ENCODE results near the gene NRG3.

Gene NRG3

DNA sequence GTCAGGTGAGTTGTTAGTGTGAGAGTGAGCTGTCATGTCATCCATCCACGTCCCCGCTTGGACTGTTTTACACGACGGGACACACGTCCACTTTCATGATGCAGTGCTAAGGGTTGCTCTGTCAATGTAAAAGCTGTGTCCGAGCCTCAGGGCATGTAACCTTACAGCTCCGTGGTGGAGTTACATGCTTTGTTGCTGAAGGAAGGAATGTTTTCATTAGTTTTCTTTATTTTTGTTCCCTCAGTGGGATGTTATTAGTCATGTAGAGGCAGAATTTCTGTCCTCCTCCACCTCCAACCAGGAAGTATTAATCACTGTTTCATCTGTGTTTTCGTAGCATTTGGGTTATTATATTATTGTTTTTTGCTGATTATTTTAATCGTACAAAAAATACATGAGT lies 88.6 kb downstream of the NRG3 start:
- no peaks in the 10 kb centered on the region for H3K36me3 ChIP-seq (ENCODE audit: control insufficient read depth, insufficient read depth, low read length, severe bottlenecking)
- DNase-seq (ENCODE audit: low read depth), result no peak

DNA sequence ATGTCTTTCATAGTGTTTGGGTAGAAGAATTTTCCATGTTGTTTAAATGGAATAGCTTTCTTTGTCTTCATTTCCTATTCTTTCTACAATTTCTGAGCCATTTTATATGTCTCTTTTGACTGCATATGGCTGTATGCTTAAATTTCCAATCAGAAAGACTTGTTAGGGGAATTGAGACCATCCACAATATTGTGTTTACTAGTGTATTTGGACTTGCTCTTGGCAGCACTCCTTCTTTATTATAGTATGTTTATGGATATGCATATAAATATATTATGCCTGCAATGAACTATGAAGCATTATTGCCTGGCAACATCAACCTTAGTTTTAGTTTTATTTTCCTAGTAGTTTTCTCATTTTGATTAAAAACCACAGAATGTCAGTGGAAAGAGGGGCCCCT lies 92.7 kb downstream of the NRG3 start:
- H3K4me3 ChIP-seq (ENCODE audit: low read length), result no peak overlapping the region
- H3K4me1 ChIP-seq (ENCODE audit: control insufficient read depth, insufficient read depth, low read length), result no peaks in the 10 kb centered on the region
- H3K36me3 ChIP-seq (ENCODE audit: control insufficient read depth, insufficient read depth, low read length, severe bottlenecking), result no peaks in the 10 kb centered on the region
- H3K27me3 ChIP-seq (replicated peaks; ENCODE audit: control insufficient read depth, insufficient read depth, low read length), result no peaks in the 10 kb centered on the region
- no peak for DNase-seq (ENCODE audit: low read depth)
- peaks cover 12% of the 10 kb centered on the region for H3K9me3 ChIP-seq (ENCODE audit: control insufficient read depth, low read length)
- no peak overlapping the region for H3K9ac ChIP-seq (ENCODE audit: low read length)

More for the DNA sequence above, 88.6 kb downstream of the NRG3 start:
- Histone ChIP-seq H3K9me3 (ENCODE audit: control insufficient read depth, low read length) (no peaks in the 10 kb centered on the region), H3K9ac (ENCODE audit: low read length) (no peak overlapping the region), H3K4me3 (ENCODE audit: low read length) (no peak overlapping the region), H3K27me3 (replicated peaks; ENCODE audit: control insufficient read depth, insufficient read depth, low read length) (no peaks in the 10 kb centered on the region), H3K4me1 (ENCODE audit: control insufficient read depth, insufficient read depth, low read length) (no peaks in the 10 kb centered on the region)

DNA sequence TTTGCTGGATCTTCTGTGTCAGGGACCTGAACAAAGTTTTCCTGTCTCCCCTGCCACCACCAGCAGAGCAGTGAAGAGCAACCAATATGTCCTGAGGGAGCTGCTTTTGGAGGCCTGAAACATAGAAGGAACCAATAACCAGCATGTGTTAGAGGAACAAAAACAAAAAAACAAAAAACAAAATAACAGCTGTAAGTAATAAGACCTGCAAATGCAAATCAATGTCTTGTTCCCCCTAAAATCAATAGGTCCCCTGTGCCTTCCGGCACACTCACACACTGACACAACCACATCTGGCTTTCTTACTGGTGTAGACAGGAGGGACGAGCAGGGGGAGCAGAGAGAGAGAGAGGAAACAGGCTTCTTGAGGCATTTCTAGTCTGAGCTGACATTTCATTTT lies 94.1 kb downstream of the NRG3 start:
- Histone ChIP-seq H3K9ac (ENCODE audit: low read length) (no peak overlapping the region), H3K9me3 (ENCODE audit: control insufficient read depth, low read length) (peaks cover 12% of the 10 kb centered on the region), H3K36me3 (ENCODE audit: control insufficient read depth, insufficient read depth, low read length, severe bottlenecking) (no peaks in the 10 kb centered on the region), H3K4me3 (ENCODE audit: low read length) (no peak overlapping the region), H3K27me3 (replicated peaks; ENCODE audit: control insufficient read depth, insufficient read depth, low read length) (no peaks in the 10 kb centered on the region), H3K4me1 (ENCODE audit: control insufficient read depth, insufficient read depth, low read length) (no peaks in the 10 kb centered on the region)
- no peak for DNase-seq (ENCODE audit: low read depth)

DNA sequence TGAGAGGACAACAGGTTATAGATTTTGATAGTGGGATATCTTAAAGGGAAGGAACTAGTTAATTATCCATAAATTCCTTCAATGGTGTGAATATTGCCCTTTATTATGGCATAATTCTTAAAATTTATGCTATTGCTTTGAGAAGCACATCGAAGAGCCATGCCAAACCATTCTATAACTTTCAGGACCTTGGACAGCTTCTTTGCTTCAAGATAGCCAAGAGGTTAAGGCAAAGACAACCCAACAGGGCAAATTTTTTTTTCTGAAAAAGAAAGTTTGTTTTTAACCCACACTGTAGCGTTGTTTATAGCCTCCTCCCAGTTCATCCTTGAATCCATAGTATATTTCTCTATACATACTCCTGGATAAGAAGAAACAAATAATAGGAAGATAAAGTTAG lies 103.2 kb downstream of the NRG3 start:
- H3K4me1 ChIP-seq (ENCODE audit: control insufficient read depth, insufficient read depth, low read length), result no peaks in the 10 kb centered on the region
- DNase-seq (ENCODE audit: low read depth), result peak; percentile 6
- H3K9me3 ChIP-seq (ENCODE audit: control insufficient read depth, low read length), result no peaks in the 10 kb centered on the region
- no peaks in the 10 kb centered on the region for H3K27me3 ChIP-seq (replicated peaks; ENCODE audit: control insufficient read depth, insufficient read depth, low read length)
- H3K36me3 ChIP-seq (ENCODE audit: control insufficient read depth, insufficient read depth, low read length, severe bottlenecking), result no peaks in the 10 kb centered on the region
- H3K4me3 ChIP-seq (ENCODE audit: low read length), result no peak overlapping the region
- no peak overlapping the region for H3K9ac ChIP-seq (ENCODE audit: low read length)

DNA sequence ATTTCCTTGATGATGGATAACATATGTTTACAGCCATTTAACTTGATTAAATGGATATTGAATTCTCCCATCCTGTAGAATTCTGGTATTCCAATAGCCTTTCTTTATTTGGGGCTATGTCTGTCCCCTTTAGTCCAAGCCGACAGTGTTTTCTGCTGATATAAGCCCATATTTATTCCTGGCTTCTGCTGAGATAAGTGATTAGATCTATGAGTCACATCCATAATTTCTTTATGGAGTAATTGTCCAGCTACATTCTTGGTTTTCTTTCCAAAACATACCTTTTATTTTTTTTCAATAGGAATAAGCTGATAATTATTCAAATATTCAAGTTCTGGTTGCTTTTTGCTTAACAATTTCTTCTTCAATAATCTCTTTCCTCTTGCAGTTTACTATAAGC lies 106.7 kb downstream of the NRG3 start:
- no peaks in the 10 kb centered on the region for H3K27me3 ChIP-seq (replicated peaks; ENCODE audit: control insufficient read depth, insufficient read depth, low read length)
- H3K4me3 ChIP-seq (ENCODE audit: low read length), result no peak overlapping the region
- H3K4me1 ChIP-seq (ENCODE audit: control insufficient read depth, insufficient read depth, low read length), result no peaks in the 10 kb centered on the region
- no peaks in the 10 kb centered on the region for H3K36me3 ChIP-seq (ENCODE audit: control insufficient read depth, insufficient read depth, low read length, severe bottlenecking)
- DNase-seq (ENCODE audit: low read depth), result no peak
- no peak overlapping the region for H3K9ac ChIP-seq (ENCODE audit: low read length)
- H3K9me3 ChIP-seq (ENCODE audit: control insufficient read depth, low read length), result peaks cover 4% of the 10 kb centered on the region

DNA sequence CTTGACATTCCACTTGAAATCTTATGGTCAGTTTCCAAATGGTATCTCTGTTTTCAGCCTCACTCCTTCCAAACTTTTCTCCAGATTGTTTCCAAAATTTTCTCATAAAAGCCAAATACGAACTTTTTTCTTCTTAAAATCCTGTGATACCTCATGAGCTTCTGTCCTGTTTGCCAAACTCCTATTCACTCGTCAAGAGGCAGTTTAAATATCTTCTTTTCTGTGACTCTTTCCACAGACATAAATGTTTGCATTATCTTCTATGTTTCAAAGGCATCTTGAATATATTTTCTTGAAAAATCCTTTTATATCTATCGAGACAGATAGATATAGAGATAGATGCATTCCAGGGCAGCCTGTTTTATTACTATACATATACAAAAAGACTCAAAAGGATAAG lies 109.4 kb downstream of the NRG3 start:
- Histone ChIP-seq H3K36me3 (ENCODE audit: control insufficient read depth, insufficient read depth, low read length, severe bottlenecking) (no peaks in the 10 kb centered on the region), H3K9me3 (ENCODE audit: control insufficient read depth, low read length) (peaks cover 11% of the 10 kb centered on the region), H3K9ac (ENCODE audit: low read length) (no peak overlapping the region), H3K27me3 (replicated peaks; ENCODE audit: control insufficient read depth, insufficient read depth, low read length) (no peaks in the 10 kb centered on the region), H3K4me3 (ENCODE audit: low read length) (no peak overlapping the region), H3K4me1 (ENCODE audit: control insufficient read depth, insufficient read depth, low read length) (no peaks in the 10 kb centered on the region)
- DNase-seq (ENCODE audit: low read depth), result no peak

DNA sequence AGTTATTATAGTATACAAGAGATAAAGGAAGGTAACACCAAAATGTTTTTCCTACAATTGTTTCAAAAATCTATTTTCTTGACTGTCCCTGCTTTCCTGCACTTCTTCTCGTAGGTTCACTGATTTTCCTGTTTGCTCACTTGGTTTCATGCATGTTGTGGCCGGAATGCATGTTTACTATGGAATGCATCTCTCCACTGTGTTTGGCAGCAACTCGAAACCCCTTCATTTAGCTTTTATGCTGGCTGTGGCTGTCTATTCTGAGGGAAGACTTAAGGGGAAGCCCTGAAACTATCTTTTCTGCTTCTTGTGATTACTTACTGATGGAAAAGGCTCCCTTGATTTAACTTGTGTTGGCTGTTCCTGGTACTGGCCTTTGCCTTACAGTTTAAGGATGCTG lies 120.3 kb downstream of the NRG3 start:
- no peaks in the 10 kb centered on the region for H3K36me3 ChIP-seq (ENCODE audit: control insufficient read depth, insufficient read depth, low read length, severe bottlenecking)
- no peaks in the 10 kb centered on the region for H3K4me1 ChIP-seq (ENCODE audit: control insufficient read depth, insufficient read depth, low read length)
- no peaks in the 10 kb centered on the region for H3K9me3 ChIP-seq (ENCODE audit: control insufficient read depth, low read length)
- H3K27me3 ChIP-seq (replicated peaks; ENCODE audit: control insufficient read depth, insufficient read depth, low read length), result no peaks in the 10 kb centered on the region
- no peak for DNase-seq (ENCODE audit: low read depth)
- no peak overlapping the region for H3K9ac ChIP-seq (ENCODE audit: low read length)
- no peak overlapping the region for H3K4me3 ChIP-seq (ENCODE audit: low read length)

DNA sequence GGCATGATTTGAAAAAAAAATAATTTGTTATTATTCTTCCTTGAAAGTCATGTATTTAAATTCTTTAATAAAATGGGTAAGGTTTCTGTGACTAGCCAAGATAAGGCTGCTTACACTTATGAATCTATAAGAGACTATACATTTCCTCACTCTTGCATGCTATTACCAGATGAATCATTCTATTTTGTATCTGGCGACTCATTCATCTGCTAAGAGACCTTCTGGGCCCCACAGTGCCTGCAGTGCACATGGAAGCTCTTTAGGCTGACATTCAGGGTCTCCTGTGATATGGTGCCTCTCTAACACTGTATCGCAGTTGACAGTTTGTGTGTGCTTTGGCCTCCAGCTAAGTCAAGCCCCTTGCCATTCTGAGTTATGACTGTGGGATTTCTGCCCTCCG lies 121.9 kb downstream of the NRG3 start:
- no peaks in the 10 kb centered on the region for H3K36me3 ChIP-seq (ENCODE audit: control insufficient read depth, insufficient read depth, low read length, severe bottlenecking)
- no peaks in the 10 kb centered on the region for H3K9me3 ChIP-seq (ENCODE audit: control insufficient read depth, low read length)
- DNase-seq (ENCODE audit: low read depth), result no peak
- H3K27me3 ChIP-seq (replicated peaks; ENCODE audit: control insufficient read depth, insufficient read depth, low read length), result no peaks in the 10 kb centered on the region
- no peak overlapping the region for H3K4me3 ChIP-seq (ENCODE audit: low read length)
- no peaks in the 10 kb centered on the region for H3K4me1 ChIP-seq (ENCODE audit: control insufficient read depth, insufficient read depth, low read length)
- no peak overlapping the region for H3K9ac ChIP-seq (ENCODE audit: low read length)

DNA sequence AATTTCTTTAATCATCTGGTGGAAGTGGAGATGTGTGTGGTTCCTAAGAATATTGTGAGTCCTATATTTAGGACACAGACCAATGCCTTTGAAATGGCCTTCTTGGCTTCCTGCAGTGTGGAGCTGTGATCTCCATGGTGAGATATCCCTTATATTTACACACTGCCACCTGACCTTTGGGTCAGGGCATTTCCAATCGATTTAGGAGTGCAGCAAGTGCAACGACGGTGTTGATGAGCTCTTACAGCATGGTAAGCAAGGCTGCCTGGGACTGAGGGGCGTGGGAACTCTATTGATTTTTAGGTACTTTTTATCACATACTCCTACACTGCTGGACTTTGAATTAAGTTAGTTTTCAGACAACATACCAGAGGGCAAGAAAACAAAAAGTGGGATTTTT lies 146.0 kb downstream of the NRG3 start:
- no peak for DNase-seq (ENCODE audit: low read depth)
- H3K9ac ChIP-seq (ENCODE audit: low read length), result no peak overlapping the region
- no peaks in the 10 kb centered on the region for H3K4me1 ChIP-seq (ENCODE audit: control insufficient read depth, insufficient read depth, low read length)
- no peaks in the 10 kb centered on the region for H3K27me3 ChIP-seq (replicated peaks; ENCODE audit: control insufficient read depth, insufficient read depth, low read length)
- H3K4me3 ChIP-seq (ENCODE audit: low read length), result no peak overlapping the region
- H3K36me3 ChIP-seq (ENCODE audit: control insufficient read depth, insufficient read depth, low read length, severe bottlenecking), result no peaks in the 10 kb centered on the region
- no peaks in the 10 kb centered on the region for H3K9me3 ChIP-seq (ENCODE audit: control insufficient read depth, low read length)

DNA sequence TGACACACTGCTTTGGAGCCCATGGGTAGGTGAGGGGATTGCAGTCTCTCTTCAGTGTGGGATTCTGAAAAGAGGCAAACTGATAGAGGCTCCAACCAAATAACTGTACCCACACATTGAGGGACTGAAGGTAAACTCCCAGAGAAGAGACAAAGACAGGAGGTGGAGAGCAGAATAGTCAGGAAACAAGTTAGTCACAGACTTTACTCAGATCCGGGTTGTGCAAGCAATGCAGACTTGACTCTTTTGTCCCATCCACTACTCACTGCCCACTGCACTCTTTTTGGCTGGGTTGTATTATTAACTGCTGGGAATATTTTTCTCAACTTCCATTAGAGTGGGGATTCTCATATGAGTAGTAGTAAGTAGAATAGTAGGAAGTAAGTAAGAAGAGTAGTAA lies 152.7 kb downstream of the NRG3 start:
- Histone ChIP-seq H3K9ac (ENCODE audit: low read length) (no peak overlapping the region), H3K9me3 (ENCODE audit: control insufficient read depth, low read length) (no peaks in the 10 kb centered on the region), H3K36me3 (ENCODE audit: control insufficient read depth, insufficient read depth, low read length, severe bottlenecking) (no peaks in the 10 kb centered on the region), H3K27me3 (replicated peaks; ENCODE audit: control insufficient read depth, insufficient read depth, low read length) (no peaks in the 10 kb centered on the region), H3K4me1 (ENCODE audit: control insufficient read depth, insufficient read depth, low read length) (no peaks in the 10 kb centered on the region), H3K4me3 (ENCODE audit: low read length) (no peak overlapping the region)
- no peak for DNase-seq (ENCODE audit: low read depth)

DNA sequence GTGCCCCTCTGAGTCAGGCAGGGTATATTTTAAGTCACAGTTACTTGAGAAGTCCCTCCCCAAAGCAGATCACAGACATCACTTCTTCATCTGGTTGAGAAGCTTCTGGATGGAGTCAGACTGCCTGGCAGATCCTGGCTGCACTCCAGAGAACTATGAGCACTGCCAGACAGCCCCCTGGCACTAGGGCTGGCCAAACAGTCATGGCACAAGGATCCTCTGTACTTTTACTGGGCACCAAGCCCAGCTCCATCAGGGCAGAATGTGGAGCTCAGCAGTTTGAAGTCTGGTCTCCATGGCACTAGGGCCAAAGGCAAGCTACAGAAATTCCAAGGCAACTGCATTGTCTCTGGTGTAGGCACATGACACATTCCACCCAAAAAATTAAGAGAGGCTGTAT lies 162.1 kb downstream of the NRG3 start:
- Histone ChIP-seq H3K4me1 (ENCODE audit: control insufficient read depth, insufficient read depth, low read length) (no peaks in the 10 kb centered on the region), H3K9ac (ENCODE audit: low read length) (no peak overlapping the region), H3K4me3 (ENCODE audit: low read length) (no peak overlapping the region), H3K36me3 (ENCODE audit: control insufficient read depth, insufficient read depth, low read length, severe bottlenecking) (no peaks in the 10 kb centered on the region), H3K27me3 (replicated peaks; ENCODE audit: control insufficient read depth, insufficient read depth, low read length) (no peaks in the 10 kb centered on the region), H3K9me3 (ENCODE audit: control insufficient read depth, low read length) (peaks cover 3% of the 10 kb centered on the region)
- no peak for DNase-seq (ENCODE audit: low read depth)

DNA sequence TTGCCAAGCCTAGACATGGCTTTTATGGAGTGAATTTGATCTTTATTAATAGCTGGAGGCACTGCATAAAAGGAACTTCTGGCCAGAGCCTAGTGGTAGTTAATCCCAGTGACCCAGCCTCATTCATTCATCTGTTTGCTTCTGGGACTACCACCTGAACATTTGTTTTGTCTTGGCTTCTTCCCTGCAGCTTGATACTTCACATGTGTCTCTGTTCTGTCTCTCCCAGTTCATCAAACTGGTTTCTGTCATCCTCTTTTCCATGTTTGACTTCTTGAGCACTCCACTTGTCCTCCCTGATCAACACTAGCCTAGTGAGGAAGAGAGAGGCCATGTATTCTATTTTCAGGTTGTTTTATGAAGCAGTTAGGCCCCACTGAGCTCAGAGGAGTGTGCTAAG lies 163.6 kb downstream of the NRG3 start:
- H3K4me1 ChIP-seq (ENCODE audit: control insufficient read depth, insufficient read depth, low read length), result no peaks in the 10 kb centered on the region
- no peaks in the 10 kb centered on the region for H3K36me3 ChIP-seq (ENCODE audit: control insufficient read depth, insufficient read depth, low read length, severe bottlenecking)
- no peaks in the 10 kb centered on the region for H3K27me3 ChIP-seq (replicated peaks; ENCODE audit: control insufficient read depth, insufficient read depth, low read length)
- H3K9me3 ChIP-seq (ENCODE audit: control insufficient read depth, low read length), result no peaks in the 10 kb centered on the region
- H3K9ac ChIP-seq (ENCODE audit: low read length), result no peak overlapping the region
- H3K4me3 ChIP-seq (ENCODE audit: low read length), result no peak overlapping the region
- DNase-seq (ENCODE audit: low read depth), result no peak
